HG03457 (cell line): ENCODE data around the gene LRRC8B.

ENCODE experiments used
- ATAC-seq: cut with Tn5 transposase; IDR thresholded peaks from one replicate; pipeline ENCODE4 v1.9.1; 2021; ENCODE audit warnings: moderate number of reproducible peaks; ENCODE audit not compliant: unreplicated experiment

Gene LRRC8B

DNA sequence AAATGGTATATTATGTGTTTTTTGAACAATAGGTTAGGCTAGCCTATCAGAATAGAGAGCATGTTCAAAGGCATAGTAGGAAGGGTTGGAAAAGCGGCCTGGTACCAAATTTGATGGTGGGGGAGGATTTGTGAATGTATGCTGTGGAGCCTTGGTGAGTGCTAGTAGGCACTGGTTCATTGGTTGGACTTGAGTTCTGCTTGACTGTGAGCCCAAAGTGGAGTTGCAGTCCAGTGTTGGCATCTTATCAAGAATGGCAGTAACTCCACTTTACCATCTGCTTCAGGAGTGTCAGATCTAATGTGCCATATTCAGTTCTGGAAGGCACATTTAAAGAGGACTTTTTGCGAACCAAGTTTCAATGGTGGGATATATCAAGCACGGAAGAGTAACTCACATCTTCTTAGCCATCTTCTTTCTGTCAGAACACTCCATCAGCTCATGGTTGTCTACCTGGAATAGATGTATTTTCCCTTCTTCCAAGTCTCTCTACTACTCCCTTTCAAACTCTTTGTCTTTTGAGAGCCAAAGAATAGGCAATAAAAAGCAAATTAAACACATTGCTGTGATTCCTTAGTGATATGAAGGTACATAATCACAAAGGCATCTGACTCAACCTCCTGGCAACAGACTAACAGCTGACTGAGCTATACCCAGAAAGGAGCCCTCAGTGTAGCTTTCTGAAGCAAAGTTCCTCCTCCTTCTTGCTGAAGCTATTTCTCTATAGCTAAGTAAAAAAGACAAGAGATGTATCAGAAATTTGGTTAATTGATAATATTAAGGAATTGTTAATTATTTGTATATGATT is 21.7 kb downstream of the LRRC8B start:
- no peak for ATAC-seq

GRCh38 chr1:89546934-89547562 is 22.4 kb downstream of the LRRC8B start:
- no peak for ATAC-seq

GRCh38 chr1:89547563-89548116 is 23.0 kb downstream of the LRRC8B start:
- ATAC-seq: no peak

DNA sequence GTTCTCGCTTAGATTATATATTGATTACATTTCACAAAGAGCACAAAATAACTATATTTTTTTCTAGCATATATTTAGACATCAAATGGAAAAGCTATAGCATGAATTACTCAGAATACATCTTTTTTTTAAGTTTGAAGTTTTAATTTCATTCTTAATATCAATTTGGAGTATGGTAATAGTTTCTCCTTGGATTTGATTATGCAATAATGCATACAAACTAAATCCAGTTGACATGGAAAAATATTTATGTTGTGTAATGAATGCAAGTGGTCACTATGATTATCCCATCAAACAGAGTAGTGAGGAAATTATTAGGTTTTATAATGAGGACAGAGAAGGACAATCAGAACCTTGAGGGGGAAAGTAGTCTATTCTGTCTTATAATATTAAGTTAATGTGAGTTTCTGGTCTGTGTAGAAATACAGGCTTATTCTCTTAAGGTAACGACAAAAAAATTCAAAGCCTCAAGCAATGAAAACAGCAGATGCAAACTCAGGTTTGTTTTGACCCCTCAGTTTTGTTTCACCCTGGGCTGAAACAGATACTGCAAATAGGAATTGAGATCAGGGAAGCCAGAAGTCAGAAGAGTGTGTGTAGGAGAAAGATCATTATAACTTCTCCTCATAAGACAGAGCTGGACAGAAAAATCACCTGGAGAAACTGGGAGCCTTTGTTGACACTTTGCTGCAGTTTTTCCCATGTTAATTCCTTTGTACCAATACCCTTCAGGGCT is 23.7 kb downstream of the LRRC8B start:
- no peak for ATAC-seq

DNA sequence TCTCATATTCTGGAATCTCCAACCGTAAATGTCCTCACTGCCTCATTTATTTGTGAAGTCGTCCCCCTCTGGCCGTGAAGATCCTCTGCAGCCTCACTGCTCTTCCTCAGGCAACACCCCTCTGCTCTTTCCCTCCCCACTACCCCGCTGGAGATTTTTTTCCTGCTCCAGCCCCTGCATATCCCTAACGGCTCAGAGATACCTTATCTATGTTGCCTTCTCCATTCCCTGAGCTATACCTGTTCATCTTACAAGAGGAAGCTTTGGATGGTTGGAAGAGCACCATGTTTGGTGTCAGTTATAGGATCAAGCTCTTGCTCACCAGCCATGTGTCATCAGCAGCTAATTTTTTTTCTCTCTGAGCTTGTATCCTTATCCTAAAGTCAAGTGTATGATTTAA is 26.4 kb downstream of the LRRC8B start:
- ATAC-seq: no peak

- peak; percentile 54 for ATAC-seq
These were observed 27.9 kb downstream of the LRRC8B start for GRCh38 chr1:89552471-89553081.

GRCh38 chr1:89553157-89553556 is 28.5 kb downstream of the LRRC8B start:
- ATAC-seq: no peak

GRCh38 chr1:89555550-89555949 is 30.9 kb downstream of the LRRC8B start:
- ATAC-seq: no peak

GRCh38 chr1:89556726-89557444 is 32.3 kb downstream of the LRRC8B start:
- no peak for ATAC-seq

DNA sequence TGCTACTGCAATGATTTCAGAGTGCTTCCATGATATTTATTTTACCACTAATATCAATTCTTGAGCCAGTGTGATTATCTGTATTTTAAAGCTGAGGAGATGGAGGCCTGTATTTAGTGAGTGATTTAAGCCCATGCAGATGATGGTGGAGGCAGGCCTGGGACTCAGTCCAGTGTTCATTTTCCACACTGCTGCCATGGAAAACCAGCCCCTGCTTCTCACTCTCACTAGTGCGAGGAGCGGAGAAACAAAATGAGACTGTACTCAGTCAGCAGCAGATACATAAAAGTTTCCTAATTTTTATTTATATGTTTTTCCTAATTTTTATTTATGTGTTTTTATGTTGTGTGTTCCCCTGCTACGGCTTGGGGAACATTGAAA is 32.8 kb downstream of the LRRC8B start:
- no peak for ATAC-seq

- no peak for ATAC-seq
These were observed 33.3 kb downstream of the LRRC8B start for GRCh38 chr1:89557956-89558355.

DNA sequence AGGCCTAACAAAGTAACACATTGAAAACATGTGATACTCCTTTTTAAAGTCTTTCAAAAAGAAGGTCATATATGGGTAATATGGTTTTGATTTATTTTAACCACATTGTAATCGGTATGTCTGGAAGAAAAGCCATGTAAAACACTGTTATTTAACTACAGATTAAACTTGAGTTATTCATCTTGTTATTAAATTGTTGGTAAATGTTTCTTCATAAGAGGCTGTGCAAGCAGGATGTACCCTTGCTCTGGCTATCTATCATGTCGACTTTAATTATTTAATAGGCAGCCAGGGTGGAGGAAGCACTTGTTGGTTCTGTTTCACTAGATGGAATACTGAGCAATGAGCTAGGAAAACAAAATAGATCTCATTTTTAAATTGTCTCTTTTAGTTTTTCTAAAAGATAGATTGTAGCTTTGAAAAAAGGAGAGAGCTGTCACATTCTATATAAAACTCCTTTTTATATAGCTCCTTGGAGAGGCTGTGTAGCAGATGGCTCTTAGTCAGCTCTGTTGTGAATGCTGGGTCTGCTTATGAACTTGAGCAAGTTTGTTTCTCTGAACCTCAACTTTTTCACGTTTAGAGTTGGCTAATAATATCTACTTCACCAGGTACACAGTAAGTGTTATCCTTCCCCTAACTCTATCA is 39.5 kb downstream of the LRRC8B start:
- no peak for ATAC-seq

DNA sequence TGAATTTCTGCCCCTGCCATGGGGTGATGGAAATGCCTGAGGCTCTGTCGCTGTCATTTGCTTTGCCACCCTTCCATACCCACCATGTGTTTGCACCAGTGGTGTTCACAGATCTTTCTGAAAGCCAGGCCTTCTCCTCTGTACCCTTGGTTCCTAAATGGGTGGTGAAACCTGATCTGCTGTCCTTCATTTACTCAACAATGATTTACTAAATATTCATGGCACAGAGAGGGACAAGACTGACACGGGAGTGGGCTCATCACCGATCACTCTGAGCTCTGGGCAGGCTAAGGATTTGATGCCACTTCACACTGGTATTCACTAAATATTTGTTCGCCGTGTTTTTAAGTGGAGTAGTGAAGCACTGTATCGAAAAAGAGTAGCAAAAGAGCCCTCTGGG is 40.9 kb downstream of the LRRC8B start:
- ATAC-seq: no peak

DNA sequence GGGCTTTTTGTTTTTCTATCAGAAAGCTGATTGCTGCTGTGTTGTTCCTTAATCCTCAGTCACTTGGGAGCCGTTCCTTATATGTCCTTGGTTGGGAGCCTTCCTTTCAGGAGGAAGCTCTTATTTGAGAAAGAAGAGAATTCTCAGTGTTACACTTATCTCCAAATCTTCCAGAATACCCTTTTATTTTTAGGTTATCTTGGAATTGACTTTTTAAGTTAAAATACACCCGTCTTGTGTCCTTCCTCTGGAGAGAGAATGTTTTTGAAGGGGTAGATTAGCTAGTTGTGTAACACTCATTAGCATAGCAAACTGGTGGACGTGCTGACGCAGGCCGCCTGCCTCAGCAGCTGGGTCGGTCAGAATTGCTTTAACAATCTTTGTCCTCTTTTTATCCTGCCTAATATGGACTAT is 42.1 kb downstream of the LRRC8B start:
- ATAC-seq: no peak

- ATAC-seq: no peak
These were observed 43.2 kb downstream of the LRRC8B start for GRCh38 chr1:89567797-89568196.

GRCh38 chr1:89573410-89573809 is 48.8 kb downstream of the LRRC8B start:
- no peak for ATAC-seq

- no peak for ATAC-seq
These were observed 50.0 kb downstream of the LRRC8B start for GRCh38 chr1:89574621-89575020.

GRCh38 chr1:89575207-89575606 is 50.6 kb downstream of the LRRC8B start:
- no peak for ATAC-seq

GRCh38 chr1:89576013-89576412 is 51.4 kb downstream of the LRRC8B start:
- ATAC-seq: no peak

- ATAC-seq: no peak
These were observed 53.5 kb downstream of the LRRC8B start for GRCh38 chr1:89578151-89578550.
